NCI-H146 treated with DMSO at 0.1 percent for 48 hours (cell line): ENCODE data around the gene SPSB2.

Source experiments
- DNase-seq: peaks from one replicate; lab custom pipeline; 2025; ENCODE audit not compliant: unreplicated experiment; lab: John Stamatoyannopoulos, UW

Gene SPSB2

GRCh38 chr12:6851921-6852650 is 21.0 kb downstream of the SPSB2 start, which contains the start of gene USP5:
TSS of gene USP5 (plus strand) at chr12:6852150. CDS start at chr12:6852180, 30 bp downstream.
- peak; percentile 100 for DNase-seq

DNA sequence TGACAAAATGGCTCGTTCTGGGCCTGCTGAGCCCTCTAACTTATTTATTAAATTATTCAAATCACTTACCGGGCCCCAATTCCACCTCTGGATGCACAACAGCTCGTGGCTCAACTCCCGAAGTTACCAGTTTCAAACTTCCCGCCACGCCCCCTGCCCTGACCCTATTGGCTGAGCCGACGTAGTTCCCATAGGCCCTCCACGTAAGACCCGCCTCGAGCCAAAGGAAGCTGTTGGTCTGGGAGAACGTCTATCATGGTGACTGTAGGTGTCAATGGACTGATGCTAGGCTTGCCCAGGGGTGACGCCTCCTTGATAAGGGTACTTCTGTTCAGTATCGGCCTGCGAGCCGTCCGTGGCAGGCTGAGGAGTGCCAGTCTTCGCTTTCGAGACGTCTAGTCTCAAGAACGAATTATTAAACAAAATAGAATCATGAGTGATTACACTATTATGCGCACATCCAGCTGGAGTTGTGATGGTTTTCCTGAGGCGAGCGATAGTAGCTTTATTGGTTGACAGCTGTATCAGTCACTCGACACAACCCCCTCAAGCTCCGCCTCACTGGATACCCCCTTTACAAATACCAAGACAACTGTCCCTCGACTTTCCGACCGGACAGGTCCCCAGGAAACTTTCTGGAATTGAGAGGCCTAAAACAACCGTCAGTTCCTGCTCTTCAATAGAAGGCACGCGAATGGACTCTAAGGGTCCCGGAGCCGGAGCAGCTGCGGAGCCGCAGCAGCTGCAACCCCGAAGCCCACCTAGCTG is 21.8 kb downstream of the SPSB2 start, which contains the start of gene CDCA3:
Gene CDCA3 (minus strand): TSS at position 134 of the 768 bp plus-strand sequence. CDS start 334 bp downstream, outside the sequence.
- peak; percentile 100 for DNase-seq

- no peak for DNase-seq
Measured at GRCh38 chr12:6850796-6851152, 22.3 kb downstream of the SPSB2 start.

DNA sequence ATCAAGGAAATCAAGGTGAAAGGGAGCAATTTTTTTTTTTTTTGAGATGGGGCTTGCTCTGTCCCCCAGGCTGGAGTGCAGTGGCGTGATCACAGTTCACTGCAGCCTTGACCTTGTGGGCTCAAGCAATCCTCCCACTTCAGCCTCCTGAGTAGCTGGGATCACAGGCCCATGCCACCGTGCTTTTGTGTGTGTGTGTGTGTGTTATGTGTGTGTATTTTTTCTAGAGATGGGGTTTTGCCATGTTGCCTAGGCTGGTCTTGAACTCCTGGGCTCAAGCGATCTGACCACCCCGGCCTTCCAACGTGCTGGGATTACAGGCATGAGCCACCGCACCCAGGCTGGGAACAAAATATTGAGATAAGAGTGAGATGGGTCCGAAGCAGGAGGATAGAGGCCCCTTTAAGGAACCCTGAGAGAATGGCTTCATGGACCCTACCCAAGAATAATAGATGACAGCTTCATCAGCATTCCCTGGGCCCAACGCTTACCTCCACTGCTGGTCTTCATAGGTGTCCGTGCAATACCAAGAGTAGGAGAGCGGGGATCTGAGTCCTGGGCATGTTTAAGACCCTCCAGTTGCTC is 23.0 kb downstream of the SPSB2 start:
- DNase-seq, result no peak

GRCh38 chr12:6849427-6849826 is 23.7 kb downstream of the SPSB2 start:
- DNase-seq, result no peak

GRCh38 chr12:6847676-6848075 is 25.4 kb downstream of the SPSB2 start:
- no peak for DNase-seq

DNA sequence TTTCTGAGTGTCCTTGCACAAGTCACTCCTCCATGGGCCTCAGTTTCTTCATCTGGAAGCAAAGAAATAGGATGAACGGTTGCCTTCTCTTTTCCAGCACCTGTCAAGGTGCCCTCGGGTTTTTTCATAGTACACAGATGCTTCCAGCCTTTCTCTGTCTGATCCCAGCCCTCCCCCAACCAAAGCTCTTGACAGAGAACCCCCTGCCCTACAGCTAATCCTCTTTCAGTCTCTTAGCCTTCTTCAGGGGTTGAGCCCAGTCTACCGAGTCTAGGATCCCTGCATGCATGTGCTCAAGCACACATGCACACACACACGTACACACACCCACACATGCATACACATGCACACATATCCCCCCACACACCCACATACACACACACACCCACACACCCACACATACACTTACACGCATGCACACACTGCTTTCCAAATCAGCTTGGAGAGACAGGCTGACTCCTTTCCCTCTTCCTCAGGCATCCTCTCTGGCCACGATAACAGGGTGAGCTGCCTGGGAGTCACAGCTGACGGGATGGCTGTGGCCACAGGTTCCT is 26.7 kb downstream of the SPSB2 start:
- no peak for DNase-seq

DNA sequence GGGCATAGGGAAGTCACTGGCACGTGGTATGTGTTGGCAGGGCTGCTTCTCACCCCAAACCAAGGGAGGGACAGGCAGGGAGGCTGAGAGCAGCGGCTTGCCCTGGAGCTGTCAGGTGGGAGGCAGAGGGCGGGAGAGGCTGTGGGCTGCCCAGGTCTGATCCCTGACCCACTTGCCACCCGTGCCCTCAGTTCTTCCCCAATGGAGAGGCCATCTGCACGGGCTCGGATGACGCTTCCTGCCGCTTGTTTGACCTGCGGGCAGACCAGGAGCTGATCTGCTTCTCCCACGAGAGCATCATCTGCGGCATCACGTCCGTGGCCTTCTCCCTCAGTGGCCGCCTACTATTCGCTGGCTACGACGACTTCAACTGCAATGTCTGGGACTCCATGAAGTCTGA is 27.7 kb downstream of the SPSB2 start:
- DNase-seq, result no peak

GRCh38 chr12:6843118-6843902 is 29.8 kb downstream of the SPSB2 start:
- no peak for DNase-seq

- DNase-seq, result no peak
Measured at GRCh38 chr12:6842075-6842474, 31.0 kb downstream of the SPSB2 start.

DNA sequence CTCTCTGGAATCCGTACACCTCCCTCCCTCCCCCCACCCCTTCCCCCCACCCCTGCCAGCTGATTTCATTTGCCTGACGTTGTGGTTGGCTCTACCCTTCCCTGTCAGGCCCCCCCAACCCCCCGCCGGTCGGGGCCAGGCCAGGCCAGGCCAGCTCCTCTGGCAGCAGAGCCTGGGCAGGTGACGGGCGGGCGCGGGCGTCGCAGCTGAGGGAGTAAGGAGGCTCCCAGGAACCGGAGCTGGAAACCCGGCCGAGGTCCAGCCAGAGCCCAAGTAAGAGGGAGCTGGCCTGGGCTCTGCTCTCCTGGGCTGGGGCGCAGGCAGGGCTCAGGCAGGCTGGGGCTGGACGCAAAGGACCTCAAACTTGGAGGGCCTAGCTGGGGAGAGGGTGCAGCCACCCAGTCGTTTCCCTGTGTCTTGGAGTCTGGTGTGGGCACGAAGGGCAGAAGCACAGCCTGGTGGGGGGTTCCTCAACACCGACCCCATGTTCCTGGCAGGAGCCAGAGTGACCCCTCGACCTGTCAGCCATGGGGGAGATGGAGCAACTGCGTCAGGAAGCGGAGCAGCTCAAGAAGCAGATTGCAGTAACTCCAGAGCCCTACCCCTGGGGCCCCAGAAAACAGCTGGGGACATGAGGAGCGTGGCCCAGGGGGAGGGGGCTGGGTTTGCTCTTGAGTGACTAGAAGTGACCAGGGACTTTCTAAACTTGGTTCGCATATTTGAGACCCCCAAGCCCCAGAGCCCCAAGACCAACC is 32.2 kb downstream of the SPSB2 start, which contains the start of gene GNB3:
Gene GNB3 (plus strand): TSS at position 165 of the 755 bp plus-strand sequence. CDS start 363 bp downstream, at position 528.
- DNase-seq, result no peak

- no peak for DNase-seq
Measured at GRCh38 chr12:6840330-6840729, 32.8 kb downstream of the SPSB2 start.

DNA sequence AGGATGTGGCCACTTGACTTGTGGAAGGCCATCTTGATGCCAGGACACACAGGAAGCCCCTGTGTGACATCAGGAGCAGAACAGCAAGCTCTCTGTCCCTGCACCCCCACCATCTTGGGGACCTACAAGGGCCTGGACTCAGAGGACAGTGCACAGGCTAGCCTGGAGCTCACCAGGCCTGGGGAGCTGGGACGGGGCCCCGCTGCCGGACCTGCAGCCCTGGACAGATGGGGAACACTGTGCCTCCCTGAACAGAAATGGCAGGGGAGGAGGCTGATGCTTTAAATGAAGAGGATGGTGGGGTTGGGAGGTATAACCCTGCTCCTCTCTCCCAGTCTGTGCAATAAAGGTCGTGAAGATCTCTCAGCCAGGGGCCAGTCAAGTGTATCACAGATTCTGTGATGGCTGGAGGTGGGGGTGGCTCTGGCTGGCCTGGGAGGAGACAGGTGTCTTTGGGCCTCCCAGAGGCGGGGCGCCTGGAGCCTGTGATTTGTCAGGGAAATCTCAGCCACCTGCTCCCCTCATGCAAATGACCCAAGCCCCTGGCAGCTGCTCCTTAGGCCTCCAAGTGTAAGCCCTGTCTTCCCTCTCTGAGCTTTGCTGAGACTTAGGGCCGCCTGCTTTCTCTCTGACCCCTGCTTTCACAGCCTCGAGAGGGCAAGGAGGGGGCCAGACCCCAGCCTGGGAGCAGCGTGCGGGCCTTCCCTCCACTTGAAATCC is 33.5 kb downstream of the SPSB2 start:
- DNase-seq, result peak; percentile 13

GRCh38 chr12:6838854-6839253 is 34.2 kb downstream of the SPSB2 start:
- DNase-seq, result no peak

DNA sequence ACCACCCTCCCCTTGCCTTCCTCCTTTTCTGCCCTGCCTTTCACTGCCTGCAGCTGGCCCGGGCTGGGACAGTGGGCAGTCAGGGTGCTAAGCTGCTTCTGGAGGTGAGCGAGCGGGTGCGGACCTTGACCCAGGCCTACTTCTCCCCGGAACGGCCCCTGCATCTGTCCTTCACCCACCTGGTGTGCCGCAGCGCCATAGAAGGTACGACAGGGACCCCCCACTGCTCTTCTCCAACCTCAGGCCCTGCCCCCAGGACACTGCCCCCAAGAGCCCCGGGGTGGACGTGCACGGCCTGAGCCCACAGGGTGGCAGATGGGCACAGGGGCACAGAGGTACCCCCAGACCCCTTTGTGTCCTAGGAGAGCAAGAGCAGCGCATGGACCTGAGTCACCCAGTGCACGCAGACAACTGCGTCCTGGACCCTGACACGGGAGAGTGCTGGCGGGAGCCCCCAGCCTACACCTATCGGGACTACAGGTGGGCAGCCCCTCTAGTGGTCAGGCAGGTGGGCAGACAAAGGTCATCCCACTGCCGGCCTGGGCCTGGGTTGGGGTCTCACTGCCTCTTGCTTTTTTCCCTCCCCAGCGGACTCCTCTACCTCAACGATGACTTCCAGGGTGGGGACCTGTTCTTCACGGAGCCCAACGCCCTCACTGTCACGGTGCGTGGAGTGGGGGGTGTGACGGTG is 35.6 kb downstream of the SPSB2 start:
- no peak for DNase-seq

- DNase-seq, result no peak
Measured at GRCh38 chr12:6836851-6837250, 36.3 kb downstream of the SPSB2 start.

DNA sequence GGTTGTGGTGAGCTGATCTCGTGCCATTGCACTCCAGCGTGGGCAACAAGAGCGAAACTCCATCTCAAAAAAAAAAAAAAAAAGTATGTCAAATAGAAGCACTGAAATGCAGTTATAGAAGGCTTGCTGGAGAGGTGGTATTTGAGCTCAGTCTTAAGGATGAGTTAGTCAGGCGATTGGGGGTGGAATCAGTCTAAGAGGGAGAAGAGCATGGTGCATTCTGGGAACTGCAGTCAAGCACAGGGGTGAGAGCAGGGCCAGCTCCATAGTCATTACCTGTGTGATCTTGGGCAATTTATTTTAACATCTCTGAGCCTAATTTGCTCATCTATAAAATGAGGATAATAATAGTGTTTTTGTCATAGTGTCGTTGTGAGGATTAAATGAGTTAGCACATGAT is 38.2 kb downstream of the SPSB2 start:
- no peak for DNase-seq

DNA sequence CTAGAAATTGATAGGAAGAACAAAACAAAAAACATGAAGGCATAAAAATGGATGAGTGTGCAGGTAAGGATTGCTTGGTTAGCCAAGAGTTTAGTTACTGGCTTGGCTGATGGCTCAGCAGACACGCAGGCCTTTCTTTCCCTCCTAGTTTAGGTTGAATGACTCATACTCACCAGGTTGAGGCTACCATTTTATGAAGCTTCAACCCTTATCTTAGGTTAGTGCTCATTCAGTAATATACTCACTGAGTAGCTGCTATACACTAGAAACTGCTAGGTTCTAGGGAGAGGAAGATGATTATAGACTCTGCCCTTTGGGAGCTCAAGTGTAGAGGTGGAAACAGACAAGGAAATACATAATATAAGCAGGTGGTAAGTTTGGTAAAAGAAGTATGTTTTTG is 38.8 kb downstream of the SPSB2 start:
- DNase-seq, result no peak
